HG03280 (cell line): ENCODE data around the gene PKN3.

ENCODE experiments used
- ATAC-seq: cut with Tn5 transposase; IDR thresholded peaks from one replicate; pipeline ENCODE4 v1.9.1; 2021; ENCODE audit warnings: mild to moderate bottlenecking, moderate library complexity; ENCODE audit not compliant: unreplicated experiment

PKN3 gene

GRCh38 chr9:128735373-128735772, 33.1 kb downstream of the PKN3 start:
- ATAC-seq, result no peak

GRCh38 chr9:128742401-128742800, 40.1 kb downstream of the PKN3 start:
- ATAC-seq, result no peak

GRCh38 chr9:128743421-128743820, 41.1 kb downstream of the PKN3 start:
- ATAC-seq, result no peak

GRCh38 chr9:128747241-128747640, 44.9 kb downstream of the PKN3 start:
- ATAC-seq, result no peak

- ATAC-seq, result no peak
Measured at GRCh38 chr9:128750926-128751595, 48.8 kb downstream of the PKN3 start.

GRCh38 chr9:128753627-128754026, 51.3 kb downstream of the PKN3 start:
- no peak for ATAC-seq

GRCh38 chr9:128757602-128758001, 55.3 kb downstream of the PKN3 start:
- ATAC-seq, result no peak

- no peak for ATAC-seq
Measured at GRCh38 chr9:128762671-128763449, 60.6 kb downstream of the PKN3 start.

- ATAC-seq, result no peak
Measured at GRCh38 chr9:128764361-128764760, 62.1 kb downstream of the PKN3 start.

- no peak for ATAC-seq
Measured at GRCh38 chr9:128765499-128765898, 63.2 kb downstream of the PKN3 start.

- no peak for ATAC-seq
Measured at GRCh38 chr9:128768606-128769005, 66.3 kb downstream of the PKN3 start.
